H9 (cell line): ENCODE results near the gene RPS14. TPM values are rescaled to one million over a fixed set of nuclear protein-coding genes. Genes with fewer than 3 reads are reported as not detected.

Source experiments
- DNase-seq: peaks from one replicate; pipeline ENCODE4 v3.0.0-alpha.2; 2017
- H2AFZ ChIP-seq: one replicate; pipeline ENCODE4 v1.6.1; 2013; ENCODE audit warnings: mild to moderate bottlenecking, low read length, control low read depth, moderate library complexity
- H2AK5ac ChIP-seq: 2 replicates; pipeline ENCODE4 v1.6.1; 2013; ENCODE audit warnings: low read length, control low read depth, mixed read lengths; ENCODE audit not compliant: insufficient read length
- H2BK120ac ChIP-seq: one replicate; pipeline ENCODE4 v1.6.1; 2013; ENCODE audit warnings: low read depth, mild to moderate bottlenecking, low read length, control low read depth, inconsistent platforms; ENCODE audit not compliant: poor library complexity, severe bottlenecking
- H2BK12ac ChIP-seq: 2 replicates; pipeline ENCODE4 v1.6.1; 2013; ENCODE audit warnings: low read length, control low read depth, mixed read lengths, low read depth; ENCODE audit not compliant: insufficient read length
- H2BK15ac ChIP-seq: 2 replicates; pipeline ENCODE4 v1.6.1; 2013; ENCODE audit warnings: low read depth, low read length, control low read depth
- H2BK20ac ChIP-seq: one replicate; pipeline ENCODE4 v1.6.1; 2013; ENCODE audit warnings: low read depth, mild to moderate bottlenecking, low read length, control low read depth, inconsistent platforms; ENCODE audit not compliant: poor library complexity, severe bottlenecking
- H2BK5ac ChIP-seq: 2 replicates; pipeline ENCODE4 v1.6.1; 2013; ENCODE audit warnings: low read length, control low read depth, mixed read lengths; ENCODE audit not compliant: insufficient read length
- H3K14ac ChIP-seq: 2 replicates; pipeline ENCODE4 v1.6.1; 2013; ENCODE audit warnings: low read length, control low read depth; ENCODE audit not compliant: insufficient read depth
- H3K18ac ChIP-seq: 2 replicates; pipeline ENCODE4 v1.6.1; 2013; ENCODE audit warnings: low read depth, mild to moderate bottlenecking, mixed read lengths, low read length, control low read depth; ENCODE audit not compliant: insufficient read length
- H3K23ac ChIP-seq: 2 replicates; pipeline ENCODE4 v1.6.1; 2013; ENCODE audit warnings: low read length, control low read depth, mixed read lengths, low read depth; ENCODE audit not compliant: insufficient read length
- H3K23me2 ChIP-seq: 2 replicates; pipeline ENCODE4 v1.6.1; 2013; ENCODE audit warnings: low read depth, mild to moderate bottlenecking, mixed read lengths, low read length, control low read depth; ENCODE audit not compliant: insufficient read length, poor library complexity, severe bottlenecking
- H3K27ac ChIP-seq: 2 replicates; pipeline ENCODE4 v1.5.1; 2013; ENCODE audit warnings: low read length, control low read depth, mixed read lengths, low read depth; ENCODE audit not compliant: insufficient read length
- H3K27me3 ChIP-seq: 2 replicates; pipeline ENCODE4 v1.6.1; 2013; ENCODE audit warnings: low read length, control low read depth, inconsistent platforms; ENCODE audit not compliant: insufficient read depth
- H3K4ac ChIP-seq: 2 replicates; pipeline ENCODE4 v1.6.1; 2013; ENCODE audit warnings: low read depth, mild to moderate bottlenecking, control low read depth, inconsistent platforms, low read length, moderate library complexity
- H3K4me1 ChIP-seq: 2 replicates; pipeline ENCODE4 v1.6.1; 2013; ENCODE audit warnings: low read length, control low read depth, inconsistent platforms; ENCODE audit not compliant: insufficient read depth
- H3K4me2 ChIP-seq: 2 replicates; pipeline ENCODE4 v1.6.1; 2013; ENCODE audit warnings: low read length, control low read depth, mixed read lengths; ENCODE audit not compliant: insufficient read length, insufficient read depth
- H3K56ac ChIP-seq: 2 replicates; pipeline ENCODE4 v1.6.1; 2013; ENCODE audit warnings: low read depth, mild to moderate bottlenecking, mixed read lengths, low read length, control low read depth; ENCODE audit not compliant: insufficient read length
- H3K79me1 ChIP-seq: 2 replicates; pipeline ENCODE4 v1.6.1; 2013; ENCODE audit warnings: low read depth, mild to moderate bottlenecking, moderate library complexity, low read length, control low read depth, inconsistent platforms; ENCODE audit not compliant: insufficient read depth, poor library complexity, severe bottlenecking
- H3K79me2 ChIP-seq: 2 replicates; pipeline ENCODE4 v1.6.1; 2013; ENCODE audit warnings: low read length, control low read depth, inconsistent platforms; ENCODE audit not compliant: insufficient read depth
- H3K9ac ChIP-seq: 2 replicates; pipeline ENCODE4 v1.6.1; 2013; ENCODE audit warnings: low read length, control low read depth, mixed read lengths; ENCODE audit not compliant: insufficient read length; ENCODE audit errors: extremely low read depth
- H3K9me3 ChIP-seq: one replicate; pipeline ENCODE4 v1.6.1; 2013; ENCODE audit warnings: low read depth, low read length, inconsistent platforms; ENCODE audit not compliant: control insufficient read depth
- H3T11ph ChIP-seq: one replicate; pipeline ENCODE4 v1.6.1; 2013; ENCODE audit warnings: mild to moderate bottlenecking, low read length, control low read depth, inconsistent platforms
- H4K20me1 ChIP-seq: one replicate; pipeline ENCODE4 v1.6.1; 2013; ENCODE audit not compliant: control insufficient read depth, insufficient read length, insufficient read depth
- H4K5ac ChIP-seq: 2 replicates; pipeline ENCODE4 v1.6.1; 2013; ENCODE audit warnings: low read depth, mild to moderate bottlenecking, mixed read lengths, low read length, control low read depth; ENCODE audit not compliant: insufficient read length
- H4K8ac ChIP-seq: replicated peaks from 2 replicates; pipeline ENCODE4 v1.6.1; 2013; ENCODE audit warnings: low read length, control low read depth, mixed read lengths, low read depth; ENCODE audit not compliant: insufficient read length
- H4K91ac ChIP-seq: 2 replicates; pipeline ENCODE4 v1.6.1; 2013; ENCODE audit warnings: low read depth, mild to moderate bottlenecking, moderate library complexity, mixed read lengths, low read length, control low read depth; ENCODE audit not compliant: insufficient read length
- H3K27ac Mint-ChIP-seq, 3 experiments: 2 replicates in 2 of 3; 3 replicates in 1 of 3; pipeline ENCODE4 v1.8.0; 2020 to 2021; ENCODE audit warnings: mixed read lengths in 3 of 3, mild to moderate bottlenecking in 1 of 3, moderate library complexity in 1 of 3
- H3K27me3 Mint-ChIP-seq: 2 replicates; pipeline ENCODE4 v1.8.0; 2021; ENCODE audit warnings: low read depth, mild to moderate bottlenecking, moderate library complexity, mixed read lengths
- H3K36me3 Mint-ChIP-seq, 3 experiments: 2 replicates in 2 of 3; 3 replicates in 1 of 3; pipeline ENCODE4 v1.8.0; 2020 to 2021; ENCODE audit warnings: low read depth in 3 of 3, mixed read lengths in 3 of 3; ENCODE audit not compliant: insufficient read depth in 1 of 3
- H3K4me1 Mint-ChIP-seq, 2 experiments: 2 replicates each; pipeline ENCODE4 v1.8.0; 2020; ENCODE audit warnings: mixed read lengths in 2 of 2
- H3K4me3 Mint-ChIP-seq, 2 experiments: 2 replicates in 1 of 2; 3 replicates in 1 of 2; pipeline ENCODE4 v1.8.0; 2020 to 2021; ENCODE audit warnings: mild to moderate bottlenecking in 2 of 2, mixed read lengths in 2 of 2, moderate library complexity in 1 of 2
- H3K9me3 Mint-ChIP-seq, 2 experiments: 2 replicates in 1 of 2; 3 replicates in 1 of 2; pipeline ENCODE4 v1.8.0; 2020; ENCODE audit warnings: mild to moderate bottlenecking in 2 of 2, mixed read lengths in 2 of 2, moderate library complexity in 1 of 2
- WGBS: extraction: QIAGEN DNeasy Blood & Tissue Kit; methylation state at CpG from one replicate; pipeline ENCODE4 v1.1.7; 2013; ENCODE audit warnings: missing lambda C conversion rate, low lambda C conversion rate, mixed read lengths; ENCODE audit not compliant: insufficient read length; ENCODE audit errors: extremely low coverage; 5-methylcytosine and 5-hydroxymethylcytosine counted together
- total RNA-seq: library from RNA; stranded (reverse); gene quantifications from 2 replicates; pipeline ENCODE4 v1.2.1, GENCODE V29; 2021
- TF ChIP-seq, protein P1 (sequence below): fragments of 200-600 bp; sonication (generic); conservative IDR thresholded peaks from 3 replicates; pipeline ENCODE4 v1.8.0; 2021; ENCODE audit warnings: antibody characterized with exemption, mild to moderate bottlenecking

Gene RPS14
- total RNA-seq, 1 experiment from 2014 or later: 2,533 TPM

DNA sequence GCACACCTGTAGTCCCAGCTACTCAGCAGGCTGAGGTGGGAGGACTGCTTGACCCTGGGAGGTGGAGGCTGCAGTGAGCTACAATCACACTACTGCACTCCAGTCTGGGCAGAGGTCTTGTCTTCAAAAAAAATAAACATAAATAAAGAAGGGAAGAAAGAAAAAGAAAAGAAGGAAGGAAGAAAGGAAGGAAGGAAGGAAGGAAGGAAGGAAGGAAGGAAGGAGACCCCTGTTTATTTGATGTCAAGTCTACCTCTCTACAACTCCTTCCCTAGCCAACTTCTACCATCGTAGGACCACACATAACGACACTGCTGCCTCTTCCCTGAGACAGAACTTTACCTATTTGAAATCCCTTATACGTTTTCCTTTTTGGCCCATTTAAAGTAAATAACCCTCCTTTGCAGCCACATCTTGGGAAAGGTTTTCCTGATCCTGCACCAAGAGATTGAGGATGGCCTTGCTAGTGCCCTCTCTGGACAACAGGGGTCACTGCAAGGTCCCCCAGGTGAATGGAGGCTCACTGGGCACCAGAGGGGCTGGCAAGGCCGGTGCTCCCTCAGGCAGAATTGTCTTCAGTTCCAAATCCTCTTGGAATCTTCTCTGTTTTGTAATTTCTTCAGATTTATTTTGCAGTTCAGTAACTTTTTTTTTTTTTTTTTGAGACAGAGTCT is 10.5 kb downstream of the RPS14 start:
- Histone ChIP-seq H3K27me3 (no peaks in the 10 kb centered on the region), H3K27ac (no peak overlapping the region), H2BK20ac (no peak overlapping the region), H4K8ac (no peak overlapping the region), H2BK5ac (no peak overlapping the region), H2AFZ (no peak overlapping the region), H3K23me2 (no peaks in the 10 kb centered on the region), H4K5ac (no peak overlapping the region), H3K9me3 (no peaks in the 10 kb centered on the region), H3K56ac (no peak overlapping the region), H2BK120ac (no peak overlapping the region), H4K20me1 (no peaks in the 10 kb centered on the region), H3K79me2 (no peaks in the 10 kb centered on the region), H3K4ac (no peak overlapping the region), H3K23ac (no peak overlapping the region), H3K4me1 (no peaks in the 10 kb centered on the region), H2BK15ac (no peak overlapping the region), H3K79me1 (no peaks in the 10 kb centered on the region), H3K18ac (no peak overlapping the region), H4K91ac (no peak overlapping the region), H2AK5ac (no peak overlapping the region), H3T11ph (no peak overlapping the region), H2BK12ac (no peak overlapping the region), H3K9ac (no peak overlapping the region), H3K4me2 (no peak overlapping the region), H3K14ac (no peak overlapping the region)
- peaks cover 9 to 11% (median 10%) of the 10 kb centered on the region in 3 experiments; a peak in 6 of 7 replicates for H3K36me3 Mint-ChIP-seq
- peaks cover 3% of the 10 kb centered on the region for H3K27me3 Mint-ChIP-seq
- H3K4me3 Mint-ChIP-seq: no peak overlapping the region
- TF ChIP-seq, protein P1, sequence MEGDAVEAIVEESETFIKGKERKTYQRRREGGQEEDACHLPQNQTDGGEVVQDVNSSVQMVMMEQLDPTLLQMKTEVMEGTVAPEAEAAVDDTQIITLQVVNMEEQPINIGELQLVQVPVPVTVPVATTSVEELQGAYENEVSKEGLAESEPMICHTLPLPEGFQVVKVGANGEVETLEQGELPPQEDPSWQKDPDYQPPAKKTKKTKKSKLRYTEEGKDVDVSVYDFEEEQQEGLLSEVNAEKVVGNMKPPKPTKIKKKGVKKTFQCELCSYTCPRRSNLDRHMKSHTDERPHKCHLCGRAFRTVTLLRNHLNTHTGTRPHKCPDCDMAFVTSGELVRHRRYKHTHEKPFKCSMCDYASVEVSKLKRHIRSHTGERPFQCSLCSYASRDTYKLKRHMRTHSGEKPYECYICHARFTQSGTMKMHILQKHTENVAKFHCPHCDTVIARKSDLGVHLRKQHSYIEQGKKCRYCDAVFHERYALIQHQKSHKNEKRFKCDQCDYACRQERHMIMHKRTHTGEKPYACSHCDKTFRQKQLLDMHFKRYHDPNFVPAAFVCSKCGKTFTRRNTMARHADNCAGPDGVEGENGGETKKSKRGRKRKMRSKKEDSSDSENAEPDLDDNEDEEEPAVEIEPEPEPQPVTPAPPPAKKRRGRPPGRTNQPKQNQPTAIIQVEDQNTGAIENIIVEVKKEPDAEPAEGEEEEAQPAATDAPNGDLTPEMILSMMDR: peak; percentile 81
- peaks cover 19 to 23% of the 10 kb centered on the region in 2 experiments for H3K4me1 Mint-ChIP-seq
- no peak overlapping the region; a peak in 1 of 7 replicates for H3K27ac Mint-ChIP-seq
- peak; percentile 79 for DNase-seq
- WGBS: no CpG with 5 or more reads among the region's 4 CpGs
- H3K9me3 Mint-ChIP-seq: no peaks in the 10 kb centered on the region
